H9 (cell line): ENCODE results near the gene RNF141. TPM values are rescaled to one million over a fixed set of nuclear protein-coding genes. Genes with fewer than 3 reads are reported as not detected.

ENCODE experiments used
- DNase-seq: peaks from one replicate; pipeline ENCODE4 v3.0.0-alpha.2; 2017
- H2AFZ ChIP-seq: one replicate; pipeline ENCODE4 v1.6.1; 2013; ENCODE audit warnings: mild to moderate bottlenecking, low read length, control low read depth, moderate library complexity
- H2AK5ac ChIP-seq: 2 replicates; pipeline ENCODE4 v1.6.1; 2013; ENCODE audit warnings: low read length, control low read depth, mixed read lengths; ENCODE audit not compliant: insufficient read length
- H2BK120ac ChIP-seq: one replicate; pipeline ENCODE4 v1.6.1; 2013; ENCODE audit warnings: low read depth, mild to moderate bottlenecking, low read length, control low read depth, inconsistent platforms; ENCODE audit not compliant: poor library complexity, severe bottlenecking
- H2BK12ac ChIP-seq: 2 replicates; pipeline ENCODE4 v1.6.1; 2013; ENCODE audit warnings: low read length, control low read depth, mixed read lengths, low read depth; ENCODE audit not compliant: insufficient read length
- H2BK15ac ChIP-seq: 2 replicates; pipeline ENCODE4 v1.6.1; 2013; ENCODE audit warnings: low read depth, low read length, control low read depth
- H2BK20ac ChIP-seq: one replicate; pipeline ENCODE4 v1.6.1; 2013; ENCODE audit warnings: low read depth, mild to moderate bottlenecking, low read length, control low read depth, inconsistent platforms; ENCODE audit not compliant: poor library complexity, severe bottlenecking
- H2BK5ac ChIP-seq: 2 replicates; pipeline ENCODE4 v1.6.1; 2013; ENCODE audit warnings: low read length, control low read depth, mixed read lengths; ENCODE audit not compliant: insufficient read length
- H3K14ac ChIP-seq: 2 replicates; pipeline ENCODE4 v1.6.1; 2013; ENCODE audit warnings: low read length, control low read depth; ENCODE audit not compliant: insufficient read depth
- H3K18ac ChIP-seq: 2 replicates; pipeline ENCODE4 v1.6.1; 2013; ENCODE audit warnings: low read depth, mild to moderate bottlenecking, mixed read lengths, low read length, control low read depth; ENCODE audit not compliant: insufficient read length
- H3K23ac ChIP-seq: 2 replicates; pipeline ENCODE4 v1.6.1; 2013; ENCODE audit warnings: low read length, control low read depth, mixed read lengths, low read depth; ENCODE audit not compliant: insufficient read length
- H3K23me2 ChIP-seq: 2 replicates; pipeline ENCODE4 v1.6.1; 2013; ENCODE audit warnings: low read depth, mild to moderate bottlenecking, mixed read lengths, low read length, control low read depth; ENCODE audit not compliant: insufficient read length, poor library complexity, severe bottlenecking
- H3K27ac ChIP-seq: 2 replicates; pipeline ENCODE4 v1.5.1; 2013; ENCODE audit warnings: low read length, control low read depth, mixed read lengths, low read depth; ENCODE audit not compliant: insufficient read length
- H3K27me3 ChIP-seq: 2 replicates; pipeline ENCODE4 v1.6.1; 2013; ENCODE audit warnings: low read length, control low read depth, inconsistent platforms; ENCODE audit not compliant: insufficient read depth
- H3K4ac ChIP-seq: 2 replicates; pipeline ENCODE4 v1.6.1; 2013; ENCODE audit warnings: low read depth, mild to moderate bottlenecking, control low read depth, inconsistent platforms, low read length, moderate library complexity
- H3K4me1 ChIP-seq: 2 replicates; pipeline ENCODE4 v1.6.1; 2013; ENCODE audit warnings: low read length, control low read depth, inconsistent platforms; ENCODE audit not compliant: insufficient read depth
- H3K4me2 ChIP-seq: 2 replicates; pipeline ENCODE4 v1.6.1; 2013; ENCODE audit warnings: low read length, control low read depth, mixed read lengths; ENCODE audit not compliant: insufficient read length, insufficient read depth
- H3K56ac ChIP-seq: 2 replicates; pipeline ENCODE4 v1.6.1; 2013; ENCODE audit warnings: low read depth, mild to moderate bottlenecking, mixed read lengths, low read length, control low read depth; ENCODE audit not compliant: insufficient read length
- H3K79me1 ChIP-seq: 2 replicates; pipeline ENCODE4 v1.6.1; 2013; ENCODE audit warnings: low read depth, mild to moderate bottlenecking, moderate library complexity, low read length, control low read depth, inconsistent platforms; ENCODE audit not compliant: insufficient read depth, poor library complexity, severe bottlenecking
- H3K79me2 ChIP-seq: 2 replicates; pipeline ENCODE4 v1.6.1; 2013; ENCODE audit warnings: low read length, control low read depth, inconsistent platforms; ENCODE audit not compliant: insufficient read depth
- H3K9ac ChIP-seq: 2 replicates; pipeline ENCODE4 v1.6.1; 2013; ENCODE audit warnings: low read length, control low read depth, mixed read lengths; ENCODE audit not compliant: insufficient read length; ENCODE audit errors: extremely low read depth
- H3K9me3 ChIP-seq: one replicate; pipeline ENCODE4 v1.6.1; 2013; ENCODE audit warnings: low read depth, low read length, inconsistent platforms; ENCODE audit not compliant: control insufficient read depth
- H3T11ph ChIP-seq: one replicate; pipeline ENCODE4 v1.6.1; 2013; ENCODE audit warnings: mild to moderate bottlenecking, low read length, control low read depth, inconsistent platforms
- H4K20me1 ChIP-seq: one replicate; pipeline ENCODE4 v1.6.1; 2013; ENCODE audit not compliant: control insufficient read depth, insufficient read length, insufficient read depth
- H4K5ac ChIP-seq: 2 replicates; pipeline ENCODE4 v1.6.1; 2013; ENCODE audit warnings: low read depth, mild to moderate bottlenecking, mixed read lengths, low read length, control low read depth; ENCODE audit not compliant: insufficient read length
- H4K8ac ChIP-seq: replicated peaks from 2 replicates; pipeline ENCODE4 v1.6.1; 2013; ENCODE audit warnings: low read length, control low read depth, mixed read lengths, low read depth; ENCODE audit not compliant: insufficient read length
- H4K91ac ChIP-seq: 2 replicates; pipeline ENCODE4 v1.6.1; 2013; ENCODE audit warnings: low read depth, mild to moderate bottlenecking, moderate library complexity, mixed read lengths, low read length, control low read depth; ENCODE audit not compliant: insufficient read length
- H3K27ac Mint-ChIP-seq, 3 experiments: 2 replicates in 2 of 3; 3 replicates in 1 of 3; pipeline ENCODE4 v1.8.0; 2020 to 2021; ENCODE audit warnings: mixed read lengths in 3 of 3, mild to moderate bottlenecking in 1 of 3, moderate library complexity in 1 of 3
- H3K27me3 Mint-ChIP-seq: 2 replicates; pipeline ENCODE4 v1.8.0; 2021; ENCODE audit warnings: low read depth, mild to moderate bottlenecking, moderate library complexity, mixed read lengths
- H3K36me3 Mint-ChIP-seq, 3 experiments: 2 replicates in 2 of 3; 3 replicates in 1 of 3; pipeline ENCODE4 v1.8.0; 2020 to 2021; ENCODE audit warnings: low read depth in 3 of 3, mixed read lengths in 3 of 3; ENCODE audit not compliant: insufficient read depth in 1 of 3
- H3K4me1 Mint-ChIP-seq, 2 experiments: 2 replicates each; pipeline ENCODE4 v1.8.0; 2020; ENCODE audit warnings: mixed read lengths in 2 of 2
- H3K4me3 Mint-ChIP-seq, 2 experiments: 2 replicates in 1 of 2; 3 replicates in 1 of 2; pipeline ENCODE4 v1.8.0; 2020 to 2021; ENCODE audit warnings: mild to moderate bottlenecking in 2 of 2, mixed read lengths in 2 of 2, moderate library complexity in 1 of 2
- H3K9me3 Mint-ChIP-seq, 2 experiments: 2 replicates in 1 of 2; 3 replicates in 1 of 2; pipeline ENCODE4 v1.8.0; 2020; ENCODE audit warnings: mild to moderate bottlenecking in 2 of 2, mixed read lengths in 2 of 2, moderate library complexity in 1 of 2
- CTCF ChIP-seq: fragments of 200-600 bp; sonication (generic); conservative IDR thresholded peaks from 3 replicates; pipeline ENCODE4 v1.8.0; 2021; ENCODE audit warnings: antibody characterized with exemption, mild to moderate bottlenecking
- WGBS: extraction: QIAGEN DNeasy Blood & Tissue Kit; methylation state at CpG from one replicate; pipeline ENCODE4 v1.1.7; 2013; ENCODE audit warnings: missing lambda C conversion rate, low lambda C conversion rate, mixed read lengths; ENCODE audit not compliant: insufficient read length; ENCODE audit errors: extremely low coverage; 5-methylcytosine and 5-hydroxymethylcytosine counted together
- total RNA-seq: library from RNA; stranded (reverse); gene quantifications from 2 replicates; pipeline ENCODE4 v1.2.1, GENCODE V29; 2021

The RNF141 gene
- total RNA-seq, 1 experiment from 2014 or later = 24.7 TPM

- Histone ChIP-seq H2BK5ac (no peak overlapping the region), H3K56ac (no peak overlapping the region), H3K23me2 (no peaks in the 10 kb centered on the region), H3K79me1 (no peaks in the 10 kb centered on the region), H3K9ac (no peak overlapping the region), H2BK15ac (no peak overlapping the region), H2BK120ac (no peak overlapping the region), H3T11ph (no peak overlapping the region), H3K18ac (no peak overlapping the region), H3K4me1 (0 out of 2 replicates have a peak, but pooled peaks cover 2% of the 10 kb centered on the region), H3K27ac (no peak overlapping the region), H4K91ac (no peak overlapping the region), H3K79me2 (no peaks in the 10 kb centered on the region), H3K4me2 (no peak overlapping the region), H4K20me1 (no peaks in the 10 kb centered on the region), H4K5ac (no peak overlapping the region), H3K27me3 (no peaks in the 10 kb centered on the region), H2BK12ac (no peak overlapping the region), H3K14ac (no peak overlapping the region), H2AK5ac (no peak overlapping the region), H2BK20ac (no peak overlapping the region), H3K23ac (no peak overlapping the region), H4K8ac (no peak overlapping the region), H2AFZ (no peak overlapping the region), H3K9me3 (no peaks in the 10 kb centered on the region), H3K4ac (no peak overlapping the region)
- H3K36me3 Mint-ChIP-seq = peaks cover 5 to 8% (median 6%) of the 10 kb centered on the region in 3 experiments; a peak in 5 of 7 replicates
- DNase-seq = no peak
- no peaks in the 10 kb centered on the region for H3K9me3 Mint-ChIP-seq
- no peak overlapping the region for H3K4me3 Mint-ChIP-seq
- H3K27me3 Mint-ChIP-seq = no peaks in the 10 kb centered on the region
- no peak overlapping the region for H3K27ac Mint-ChIP-seq
- TF ChIP-seq CTCF = no peak
- no CpG with 5 or more reads among the region's 5 CpGs for WGBS
- H3K4me1 Mint-ChIP-seq = peaks cover 8 to 12% of the 10 kb centered on the region in 2 experiments
Observed at GRCh38 chr11:10503777-10504480, 37.1 kb downstream of the RNF141 start.
